SH-SY5Y (cell line): Measurements from ENCODE around the gene PTPRD.

Source experiments
- GATA2 ChIP-seq: IDR thresholded peaks from 2 replicates; pipeline ENCODE4 v1.6.1; 2011; ENCODE audit warnings: mild to moderate bottlenecking, low read depth, low read length
- GATA3 ChIP-seq: IDR thresholded peaks from 2 replicates; pipeline ENCODE4 v1.6.1; 2011; ENCODE audit warnings: low read depth, mild to moderate bottlenecking, low read length, moderate library complexity

GRCh38 chr9:9621355-9621940 is 991.4 kb downstream of the PTPRD start:
- TF ChIP-seq GATA2 (no peak), GATA3 (no peak)
